Fibroblast of the aortic adventitia (primary cell): Measurements from ENCODE around the gene FJX1. TPM values are rescaled to one million over a fixed set of nuclear protein-coding genes. Genes with fewer than 3 reads are reported as not detected.
"Not testable (repeated sequence)": the region's sequence is repeated elsewhere in the genome, so short reads cannot be mapped to it uniquely, and the experiment has no call there.

Experiments
- DNase-seq: peaks from one replicate; pipeline ENCODE4 v3.0.0-alpha.2; 2010; ENCODE audit warnings: low read depth
- H3K4me3 ChIP-seq: 2 replicates; pipeline ENCODE4 v1.5.1; 2011; ENCODE audit warnings: low read depth, mild to moderate bottlenecking, control low read depth, low read length, moderate library complexity
- CTCF ChIP-seq: IDR thresholded peaks from 2 replicates; pipeline ENCODE4 v1.5.1; 2011; ENCODE audit warnings: mild to moderate bottlenecking, low read length, control low read depth, inconsistent platforms; ENCODE audit not compliant: insufficient read depth
- total RNA-seq: library from RNA; depleted of rRNA; stranded (reverse); fragments of >200 nt; gene quantifications from 2 replicates; pipeline ENCODE4 v1.2.3, GENCODE V29; 2012; ENCODE audit warnings: low replicate concordance

The FJX1 gene
- total RNA-seq, 1 donor: 78.2 TPM

GRCh38 chr11:35641171-35641897 lies 23.1 kb downstream of the FJX1 start:
- H3K4me3 ChIP-seq: no peak overlapping the region
- no peak for TF ChIP-seq CTCF
- DNase-seq: peak; percentile 72

GRCh38 chr11:35641964-35642363 lies 23.7 kb downstream of the FJX1 start:
- no peak overlapping the region for H3K4me3 ChIP-seq
- no peak for DNase-seq
- no peak for TF ChIP-seq CTCF

GRCh38 chr11:35647421-35648093 lies 29.3 kb downstream of the FJX1 start:
- no peak for DNase-seq
- TF ChIP-seq CTCF: no peak
- no peak overlapping the region for H3K4me3 ChIP-seq

- no peak for TF ChIP-seq CTCF
- peak; percentile 58 for DNase-seq
- H3K4me3 ChIP-seq: no peak overlapping the region
Measured at GRCh38 chr11:35650006-35650405, 31.7 kb downstream of the FJX1 start.

- no peak overlapping the region for H3K4me3 ChIP-seq
- no peak for DNase-seq
- no peak for TF ChIP-seq CTCF
Measured at GRCh38 chr11:35650467-35650866, 32.2 kb downstream of the FJX1 start.

GRCh38 chr11:35651263-35651662 lies 33.0 kb downstream of the FJX1 start:
- no peak for DNase-seq
- no peak for TF ChIP-seq CTCF
- H3K4me3 ChIP-seq: no peak overlapping the region

- DNase-seq, H3K4me3 ChIP-seq: not testable (repeated sequence)
Measured at GRCh38 chr11:35652786-35653185, 34.5 kb downstream of the FJX1 start.
